Germinal center (tissue), 1 donor: ENCODE results near the gene ADAD2.

Experiments
- DNase-seq: peaks from one replicate; pipeline ENCODE4 v3.0.0; 2012; ENCODE audit warnings: mixed read lengths, low spot score

ADAD2 gene

DNA sequence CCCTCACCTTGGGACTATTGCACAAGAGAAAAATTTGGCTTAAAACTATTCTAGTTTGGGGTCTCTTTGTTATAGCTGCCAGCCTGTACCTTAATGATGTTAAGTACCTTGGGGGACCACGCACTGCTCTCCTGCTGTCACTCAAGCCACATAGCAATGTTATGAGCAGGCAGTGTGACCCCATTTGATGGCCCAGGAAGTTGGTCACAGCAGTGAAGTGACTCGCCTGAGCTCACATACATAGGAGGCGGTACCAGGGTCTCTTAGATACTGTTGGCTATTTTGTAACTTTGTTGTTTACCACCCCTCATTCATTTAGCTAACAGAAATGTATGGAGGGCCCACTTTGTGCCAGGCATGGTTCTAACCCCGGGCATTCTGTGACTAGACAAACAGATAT, 32.5 kb downstream of the ADAD2 start:
- DNase-seq: no peak

DNA sequence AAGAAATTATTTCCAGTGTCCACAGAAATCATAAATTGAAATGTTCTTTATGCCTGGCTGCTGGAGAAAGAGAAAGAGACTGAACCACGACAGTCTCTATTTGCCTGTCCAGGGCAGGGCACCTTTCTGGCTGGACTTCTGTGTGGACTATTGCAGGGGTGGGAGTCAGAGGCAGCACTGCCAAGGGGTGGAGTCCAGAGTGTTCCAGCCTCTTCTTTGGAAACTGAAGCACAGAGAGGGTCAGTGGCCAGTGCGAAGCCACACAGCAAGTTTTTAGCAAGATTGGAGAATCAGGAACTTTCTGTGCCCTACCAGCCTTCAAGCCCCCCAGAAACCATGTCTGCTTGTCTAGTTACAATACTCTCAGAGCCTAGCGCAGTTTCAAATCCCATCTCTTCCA, 33.6 kb downstream of the ADAD2 start:
- no peak for DNase-seq

DNA sequence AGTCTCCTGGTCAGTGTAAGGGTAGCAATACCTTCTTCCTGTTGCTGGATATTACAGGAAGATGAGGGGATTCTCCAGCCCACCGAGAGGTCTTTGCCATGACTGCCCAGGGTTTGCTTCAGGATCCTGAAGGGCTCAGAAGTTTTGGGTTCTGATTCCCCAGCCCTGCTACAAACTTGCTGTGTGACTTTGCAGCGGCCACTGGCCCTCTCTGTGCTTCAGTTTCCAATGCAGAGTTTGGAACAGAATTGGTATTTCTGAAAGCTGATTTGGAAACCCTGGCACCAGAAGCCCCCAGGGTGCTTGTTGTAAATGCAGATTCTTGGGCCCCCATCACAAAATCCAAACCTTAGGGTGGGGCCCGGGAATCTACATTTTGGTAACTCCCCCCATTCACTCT, 34.2 kb downstream of the ADAD2 start:
- DNase-seq: no peak

DNA sequence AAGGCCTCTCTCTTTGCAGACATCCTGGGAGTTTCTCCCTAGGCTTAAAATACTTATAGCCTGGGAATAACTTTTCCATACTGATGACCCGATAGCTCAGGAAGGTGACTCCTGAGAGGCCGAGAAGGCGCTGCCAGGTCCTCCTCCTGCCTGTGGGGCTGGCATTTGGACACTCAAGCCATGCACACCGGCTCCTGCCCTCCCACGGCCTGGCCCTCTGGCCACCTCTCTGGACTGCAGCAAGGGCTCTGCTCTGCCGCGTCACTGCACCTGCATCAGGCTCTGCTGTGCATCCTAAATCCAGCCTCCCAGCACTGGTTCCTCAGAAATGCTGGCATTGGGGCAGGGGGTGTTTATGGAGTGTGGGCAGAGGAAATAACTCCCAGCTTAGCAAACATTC, 34.6 kb downstream of the ADAD2 start:
- no peak for DNase-seq

DNA sequence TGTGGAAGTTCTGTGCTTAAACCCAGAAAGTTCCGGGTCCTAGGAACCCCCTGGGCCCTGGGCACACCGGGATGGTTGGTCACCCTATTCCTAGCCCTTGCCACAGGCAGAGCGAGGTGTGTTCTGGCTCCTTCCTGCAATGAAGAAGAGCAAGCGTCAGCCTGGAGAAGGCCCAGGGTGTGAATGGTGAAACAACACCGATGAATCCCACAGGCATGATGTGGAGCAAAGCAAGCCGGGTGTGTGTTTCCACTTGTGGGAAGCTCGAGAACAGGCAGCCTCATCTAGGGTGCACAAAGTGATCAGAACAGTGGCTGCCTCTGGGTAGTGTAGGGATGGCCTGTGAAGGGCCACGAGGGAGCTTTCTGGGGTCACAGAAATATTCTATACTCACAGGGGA, 35.1 kb downstream of the ADAD2 start:
- DNase-seq: no peak

DNA sequence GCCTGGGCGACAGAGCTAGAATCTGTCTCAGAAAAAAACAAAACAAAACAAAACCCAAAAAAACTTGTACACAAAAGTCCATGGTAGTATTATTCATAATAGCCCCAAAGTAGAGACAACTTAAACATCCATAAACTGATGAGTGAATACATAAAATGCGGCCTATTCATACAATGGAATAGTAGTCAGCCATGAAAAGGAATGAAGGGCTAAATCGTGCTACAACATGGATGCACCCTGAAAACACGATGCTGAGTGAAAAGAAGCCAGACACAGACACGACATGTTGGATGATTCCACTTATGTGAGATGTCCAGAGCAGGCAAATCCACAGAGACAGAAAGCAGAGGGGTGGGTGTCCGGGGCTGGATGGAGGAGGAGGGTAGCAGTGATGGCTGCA, 36.6 kb downstream of the ADAD2 start:
- DNase-seq: no peak

DNA sequence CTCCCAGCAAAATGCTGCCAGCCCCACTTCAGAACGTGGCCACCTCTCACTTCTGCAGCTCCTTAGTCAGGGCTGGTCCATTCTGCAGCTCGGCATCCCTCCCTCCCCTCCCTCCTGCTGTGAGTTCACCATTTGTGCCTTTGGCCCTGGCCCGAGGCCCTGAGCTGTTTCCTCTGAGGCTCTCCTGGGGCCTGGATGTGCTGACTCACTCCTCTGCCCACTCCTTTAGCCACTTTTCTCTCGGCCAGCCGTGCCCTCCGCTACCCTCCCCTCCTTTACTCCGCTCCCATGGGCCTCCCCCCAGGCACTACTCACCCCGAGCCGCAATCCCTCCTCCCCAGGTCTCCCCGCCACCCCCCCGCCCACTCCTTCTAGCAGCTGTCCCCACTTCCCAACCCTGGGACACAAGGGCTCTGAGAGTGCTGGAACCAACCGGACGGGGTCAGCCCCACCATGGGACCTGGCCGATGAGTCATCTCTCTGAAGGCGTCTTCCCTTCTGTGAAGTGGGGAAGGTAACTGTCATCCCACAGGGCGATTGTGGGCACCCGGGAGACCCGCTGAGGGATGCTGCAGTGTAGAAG, 37.4 kb downstream of the ADAD2 start:
- DNase-seq: no peak

DNA sequence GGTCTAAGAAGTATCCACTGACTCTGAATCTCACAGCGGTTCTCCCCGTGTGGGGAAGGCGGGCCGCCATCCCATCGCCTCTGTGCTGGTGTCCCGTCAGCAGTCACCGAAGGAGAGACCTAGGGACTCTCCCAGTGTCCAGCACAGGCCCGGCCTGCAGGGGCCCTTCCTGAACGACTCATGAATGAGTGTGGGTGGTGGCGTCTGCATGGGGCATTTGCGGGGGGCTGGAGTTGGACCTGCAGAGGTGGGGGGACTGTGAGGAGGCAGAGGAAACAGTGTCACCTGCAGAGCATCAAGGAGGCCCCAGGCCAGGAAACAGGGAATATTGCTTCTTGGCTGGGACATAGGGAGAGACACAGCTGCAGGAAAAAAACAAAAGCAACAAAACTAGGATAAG, 38.5 kb downstream of the ADAD2 start:
- no peak for DNase-seq

DNA sequence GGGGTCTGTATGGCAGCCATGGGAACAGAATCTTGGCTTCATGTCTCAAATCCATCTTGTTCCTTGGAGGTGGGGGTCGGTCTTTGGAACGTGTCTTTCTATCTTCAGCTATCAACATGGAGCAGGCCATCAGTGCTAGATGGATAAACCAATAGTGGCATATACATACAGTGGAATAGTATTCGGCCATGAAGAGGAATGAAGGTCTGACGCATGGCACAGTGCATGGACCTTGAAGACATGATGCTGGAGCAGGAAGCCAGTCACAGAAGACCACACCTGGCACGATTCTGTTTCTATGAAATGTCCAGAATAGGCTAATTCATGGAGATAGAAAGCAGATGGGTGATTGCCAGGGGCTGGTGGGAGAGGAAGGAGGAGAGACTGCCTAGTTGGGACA, 41.1 kb downstream of the ADAD2 start:
- DNase-seq: no peak

DNA sequence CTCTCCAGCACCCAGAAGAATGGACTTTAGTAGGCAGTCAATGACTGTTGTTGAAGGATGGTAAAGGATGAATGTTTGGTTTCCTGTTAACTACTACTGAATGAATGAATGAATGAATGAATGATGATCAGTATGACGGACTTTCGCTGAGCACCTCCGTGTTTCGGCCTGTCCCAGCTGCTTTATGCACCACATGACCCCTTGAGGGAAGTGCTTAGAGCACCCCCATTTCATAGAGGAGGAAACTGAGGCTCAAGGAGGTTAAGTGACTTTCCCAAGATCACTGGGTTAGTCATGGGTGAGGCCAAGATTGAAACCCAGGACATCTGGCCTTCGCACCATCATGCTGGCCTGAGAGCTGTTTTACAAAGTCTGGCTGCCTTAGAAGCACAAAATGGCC, 42.0 kb downstream of the ADAD2 start:
- DNase-seq: no peak

DNA sequence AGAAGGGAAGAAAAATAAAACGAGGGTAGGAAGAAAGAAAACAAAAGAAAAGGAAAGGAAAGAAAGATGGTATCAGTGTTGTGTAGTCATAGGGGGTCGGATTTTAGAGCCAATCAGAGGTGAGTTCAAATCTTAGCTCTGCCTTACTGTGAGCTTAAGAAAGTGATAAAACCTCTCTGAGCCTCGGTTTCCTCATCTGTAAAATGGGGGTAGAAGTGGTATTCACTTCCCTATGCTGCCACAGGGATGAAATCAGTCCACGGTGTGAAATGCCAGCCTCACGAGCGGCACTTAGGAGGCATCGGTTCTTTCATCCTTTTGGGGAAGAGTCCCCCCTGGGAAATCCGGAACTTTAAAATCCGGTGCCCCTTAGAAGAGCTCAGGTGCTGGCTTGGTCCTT, 42.8 kb downstream of the ADAD2 start:
- DNase-seq: no peak

DNA sequence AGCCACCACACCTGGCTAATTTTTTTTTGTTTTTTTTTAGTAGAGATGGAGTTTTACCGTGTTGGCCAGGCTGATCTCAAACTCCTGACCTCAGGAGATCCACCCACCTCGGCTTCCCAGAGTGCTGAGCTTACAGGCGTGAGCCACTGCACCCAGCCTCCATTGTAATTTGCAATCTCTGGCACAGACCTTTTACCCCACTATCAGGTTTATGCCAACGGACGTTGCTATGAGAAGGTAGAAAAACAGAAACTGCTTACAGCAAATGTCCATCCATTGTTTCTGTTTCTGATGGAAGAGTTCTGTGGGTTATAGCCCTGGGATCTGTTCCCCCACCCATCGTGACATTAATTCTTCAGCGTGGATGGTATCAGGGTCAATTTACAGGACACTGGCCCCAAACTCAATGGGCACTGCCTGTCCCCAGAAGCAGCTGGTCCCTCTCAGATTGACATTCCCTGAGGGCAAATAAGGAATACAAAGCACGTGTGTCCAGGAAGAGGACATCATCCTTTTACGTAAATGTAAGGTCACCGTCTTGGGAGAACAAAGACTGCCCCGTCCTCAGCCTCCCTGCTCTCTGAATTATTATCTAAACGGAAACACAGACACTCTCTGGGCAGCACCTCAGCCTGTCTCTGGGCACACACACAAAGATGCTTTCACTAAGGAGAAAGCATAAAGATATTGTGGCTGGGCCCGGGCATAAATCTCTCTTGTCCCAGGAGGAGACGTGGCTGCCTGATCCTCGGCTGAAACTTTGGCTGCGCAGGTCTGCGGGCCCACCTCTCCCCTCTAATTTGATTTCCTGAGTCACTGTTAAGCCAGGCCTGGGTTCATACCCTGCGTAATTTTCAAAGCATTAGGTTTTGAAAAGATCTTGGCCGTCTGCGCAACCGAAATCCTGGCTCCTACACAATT, 43.6 kb downstream of the ADAD2 start:
- no peak for DNase-seq

DNA sequence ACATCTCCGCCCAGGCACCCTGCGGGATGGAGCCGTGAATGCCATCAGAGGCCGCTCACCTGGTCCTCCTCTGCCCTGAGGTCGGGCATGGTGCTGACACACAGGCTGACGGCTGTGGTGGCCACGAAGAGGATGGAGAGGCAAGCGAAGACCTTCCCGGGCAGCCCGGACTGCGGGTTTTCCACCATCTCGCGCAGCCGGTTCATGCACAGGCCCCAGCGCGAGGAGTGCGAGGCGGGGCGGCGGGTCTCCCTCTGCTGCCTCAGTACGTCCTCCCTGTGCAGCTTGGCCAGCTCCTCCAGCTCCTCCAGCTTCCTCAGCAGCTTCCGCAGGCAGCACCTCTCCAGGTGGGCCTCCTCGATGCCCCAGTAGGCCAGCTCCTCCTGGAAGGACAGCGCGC, 45.7 kb downstream of the ADAD2 start:
- no peak for DNase-seq

DNA sequence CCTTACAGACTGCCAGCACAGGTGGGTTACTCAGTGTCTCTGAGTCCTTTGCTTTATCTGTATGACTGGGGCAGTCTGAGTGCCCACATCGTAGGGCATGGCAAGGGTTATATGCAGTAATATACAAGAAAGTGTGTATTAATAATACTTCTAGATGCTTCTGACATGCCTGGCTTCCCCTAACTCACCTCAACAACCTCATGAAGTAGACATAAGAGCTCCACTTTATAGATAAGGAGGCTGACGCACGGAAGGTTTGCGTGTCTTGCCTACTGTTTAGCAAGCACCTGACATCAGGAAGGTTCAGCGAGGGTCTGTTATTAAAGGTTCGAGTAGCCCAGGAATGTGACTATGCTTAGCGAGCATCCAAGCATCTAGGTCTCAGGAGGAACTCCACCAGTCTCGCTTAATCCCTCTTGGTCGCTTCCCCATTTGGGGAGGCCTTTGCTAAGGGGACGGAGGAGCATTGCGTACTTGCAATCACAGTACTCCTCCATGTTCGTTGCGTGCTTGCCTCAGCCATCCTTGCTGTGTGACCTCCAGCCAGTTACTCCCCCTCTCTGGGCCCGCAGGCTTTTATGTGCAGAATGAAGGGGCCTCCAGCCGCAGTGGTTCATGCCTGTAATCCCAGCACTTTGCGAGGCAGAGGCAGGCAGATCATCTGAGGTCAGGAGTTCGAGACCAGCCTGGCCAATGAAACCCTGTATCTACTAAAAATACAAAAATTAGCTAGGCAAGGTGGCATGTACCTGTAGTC, 47.2 kb downstream of the ADAD2 start:
- DNase-seq: no peak

DNA sequence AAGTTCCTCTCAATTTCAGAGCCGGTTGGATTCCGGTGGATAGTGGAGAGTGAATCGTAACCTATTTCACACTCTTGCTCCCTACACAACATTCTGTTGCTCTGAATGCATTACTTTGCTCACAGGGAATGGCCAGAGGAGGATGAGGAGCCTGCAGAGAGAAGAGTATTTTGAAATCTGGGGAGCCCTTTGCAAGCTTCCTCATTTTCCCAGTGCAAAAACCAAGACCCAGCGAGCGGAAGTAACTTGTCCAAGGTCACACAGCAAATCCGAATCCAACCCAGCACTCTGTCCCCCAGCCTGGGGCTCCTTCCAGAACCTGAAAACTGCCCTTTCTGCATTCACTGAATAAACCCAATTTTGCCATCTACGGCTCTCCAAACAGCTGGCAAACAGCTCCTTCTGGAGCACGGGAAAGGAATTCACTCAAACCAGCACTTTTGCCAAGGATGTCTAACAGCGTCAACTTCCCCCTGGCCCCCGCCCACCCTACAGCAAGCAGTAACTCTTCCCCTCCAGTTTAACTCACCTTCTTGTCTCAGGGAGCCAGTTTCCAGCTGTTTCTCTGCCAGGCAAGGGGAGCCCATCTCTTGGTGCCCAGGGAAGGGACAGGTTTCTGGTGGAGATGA, 48.3 kb downstream of the ADAD2 start:
- no peak for DNase-seq

DNA sequence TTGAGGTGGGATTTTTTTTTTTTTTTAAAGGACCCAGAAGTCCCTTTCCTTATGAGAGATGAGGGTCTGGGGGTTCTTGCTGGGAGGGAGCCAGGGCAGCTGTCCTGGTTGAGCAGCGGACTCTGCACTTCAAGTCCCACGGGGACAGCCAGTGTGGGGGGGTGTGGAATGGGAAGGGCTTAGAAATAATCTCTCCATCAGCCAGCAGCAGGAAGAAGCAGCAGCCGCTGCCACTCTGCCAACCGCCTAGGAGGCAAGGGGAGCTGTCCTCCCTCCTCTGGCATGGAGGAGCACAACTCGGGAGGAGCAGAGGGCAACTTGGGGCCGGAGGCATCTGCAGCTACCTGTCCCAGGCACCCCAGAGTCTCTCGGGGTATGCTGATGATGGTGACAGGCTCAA, 49.0 kb downstream of the ADAD2 start, which contains the start of gene KCNG4:
KCNG4 (minus strand) TSS at position 104 of the 400 bp plus-strand sequence. CDS start 2,527 bp downstream, outside the sequence.
- DNase-seq: no peak

DNA sequence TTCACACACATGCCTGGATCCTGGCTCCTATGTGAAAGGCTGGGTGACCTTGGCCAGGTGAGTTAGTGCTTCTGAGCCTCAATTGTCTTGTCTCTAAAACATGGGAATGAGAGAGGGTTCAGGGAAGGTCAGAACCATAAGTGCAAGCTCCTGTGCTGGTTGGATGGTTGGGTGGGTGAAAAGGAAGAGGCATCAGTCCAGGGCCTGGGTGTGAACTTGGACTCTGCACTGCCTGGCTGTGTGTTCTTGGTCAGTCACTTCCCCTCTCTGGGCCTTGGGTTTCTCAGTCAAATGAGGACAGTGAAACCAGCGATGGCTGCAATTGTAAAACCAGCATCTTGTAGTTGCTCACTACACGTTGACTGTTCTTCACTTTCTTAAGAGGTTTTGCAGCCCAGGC, 49.5 kb downstream of the ADAD2 start:
- DNase-seq: no peak

DNA sequence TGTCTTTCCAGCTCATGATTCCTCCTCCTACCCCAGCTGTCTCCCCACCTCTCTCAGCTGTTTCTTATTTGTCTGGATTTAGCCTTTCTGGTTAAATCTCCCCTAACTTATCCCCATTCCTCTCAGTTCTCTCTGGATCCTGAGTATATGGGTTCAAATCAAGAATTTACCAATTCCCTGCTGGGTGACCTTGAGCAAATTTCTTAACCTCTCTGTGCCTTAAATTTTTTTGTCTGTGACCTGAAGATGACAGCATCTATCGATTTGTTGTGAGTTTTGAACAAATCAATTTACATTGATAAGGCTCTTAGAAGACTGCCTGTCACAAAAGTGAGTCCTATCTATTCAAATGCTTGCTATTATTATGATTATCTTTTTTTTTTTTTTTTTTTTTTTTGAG, 50.8 kb downstream of the ADAD2 start:
- DNase-seq: no peak

DNA sequence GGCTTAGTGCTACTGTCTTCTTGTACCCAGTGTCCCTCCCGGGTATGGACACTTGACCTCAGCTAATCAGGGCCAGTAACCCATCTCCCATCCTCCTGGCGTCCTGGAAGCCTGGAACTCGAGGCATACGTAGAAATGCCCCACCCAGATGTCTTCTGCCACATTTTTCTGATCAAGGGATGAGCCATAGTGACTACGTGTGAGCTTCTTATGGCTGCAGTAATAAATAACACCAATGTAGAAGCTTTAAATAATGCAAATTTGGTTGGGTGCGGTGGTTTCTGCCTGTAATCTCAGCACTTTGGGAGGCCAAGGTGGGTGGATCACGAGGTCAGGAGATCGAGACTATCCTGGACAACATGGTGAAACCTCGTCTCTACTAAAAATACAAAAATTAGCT, 51.9 kb downstream of the ADAD2 start:
- no peak for DNase-seq

DNA sequence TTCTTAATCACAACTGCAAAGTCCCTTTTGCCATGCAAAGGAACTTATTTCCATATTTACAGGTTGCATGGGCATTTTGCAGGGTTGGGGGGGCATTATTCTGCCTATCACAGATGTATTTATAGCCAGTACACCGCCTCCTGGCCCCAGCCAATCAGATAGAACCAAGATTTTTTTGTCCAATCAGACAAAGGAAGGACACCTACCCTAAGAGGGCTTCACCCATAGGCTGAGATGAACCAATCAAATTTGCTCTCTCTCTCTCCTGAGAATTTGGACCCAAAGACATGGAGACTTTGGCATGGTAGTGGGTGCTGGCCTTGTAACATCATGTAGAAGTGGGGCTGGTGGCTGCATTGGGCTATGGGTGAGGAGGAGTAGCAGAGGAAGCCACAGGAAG, 52.8 kb downstream of the ADAD2 start:
- no peak for DNase-seq

DNA sequence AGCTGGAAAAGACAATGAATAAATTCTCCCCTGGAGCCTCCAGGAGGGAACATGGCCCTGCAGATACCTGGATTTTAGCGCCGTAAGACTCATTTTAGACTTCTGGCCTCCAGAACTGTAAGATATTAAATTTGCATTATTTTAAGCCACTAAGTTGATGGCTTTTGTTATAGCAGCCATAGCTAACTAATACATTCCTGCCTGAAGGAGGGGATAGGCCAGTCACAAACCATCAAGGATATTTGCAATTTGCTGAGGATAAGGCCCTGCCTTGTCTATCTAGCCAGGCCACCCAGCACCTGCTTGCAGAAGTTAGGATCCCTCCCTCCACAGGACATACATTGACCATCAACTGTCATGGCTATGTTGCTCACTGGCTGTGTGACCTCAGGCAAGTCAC, 53.8 kb downstream of the ADAD2 start:
- no peak for DNase-seq

DNA sequence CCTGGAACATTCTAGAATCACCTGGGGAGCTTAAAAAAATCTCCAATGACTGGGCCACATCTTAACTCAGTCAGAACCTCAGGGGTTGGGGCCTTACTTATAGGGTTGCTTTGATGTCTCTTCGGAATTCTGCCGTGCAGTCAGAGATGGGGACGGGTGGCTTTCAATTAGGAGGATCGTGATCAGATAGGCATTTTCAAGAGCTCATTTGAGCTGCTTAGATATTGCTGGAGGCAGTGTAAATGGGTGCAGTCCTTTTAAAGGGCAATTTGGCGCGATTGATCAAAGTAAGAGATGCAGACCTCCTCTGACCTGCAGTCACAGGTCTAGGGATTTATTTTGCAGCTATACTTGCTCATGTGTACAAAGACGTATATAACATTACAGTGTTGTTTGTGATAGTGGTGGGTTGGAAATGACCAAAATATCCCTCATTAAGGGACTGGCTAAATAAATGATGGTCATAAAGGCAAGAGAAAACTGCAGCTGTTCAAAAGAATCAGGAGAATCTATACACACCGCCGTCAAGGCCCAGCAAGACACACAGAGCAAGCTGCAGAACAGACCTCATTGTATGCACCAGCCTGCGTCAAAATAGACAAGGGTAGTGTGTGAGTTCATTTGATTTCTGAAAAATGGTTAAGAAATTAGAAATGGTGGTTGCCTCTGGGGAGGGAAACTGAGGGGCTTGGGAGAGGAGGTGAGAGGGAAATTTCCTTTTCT, 55.2 kb downstream of the ADAD2 start:
- DNase-seq: no peak
